IMR-90 (cell line): ENCODE data around the gene ZBTB32. TPM values are rescaled to one million over a fixed set of nuclear protein-coding genes. Genes with fewer than 3 reads are reported as not detected.

Experiments used
- ATAC-seq: fragments of 200-7000 bp; cut with Tn5 transposase; 2 replicates; pipeline ENCODE4 v1.9.1; 2020; ENCODE audit warnings: low read depth, mild to moderate bottlenecking, moderate library complexity
- BruUV-seq: library from RNA; stranded (reverse); fragments of 400-500 nt; replicated peaks from 2 replicates; lab custom pipeline; 2021; lab: Mats Ljungman, UMichigan
- CTCF ChIA-PET: fragments of 300-600 bp; formaldehyde crosslinking; extraction: SDS; loops from one replicate; lab custom pipeline; 2021; ENCODE audit warnings: antibody characterized with exemption; lab: Yijun Ruan, JAX
- POLR2A ChIA-PET: fragments of 300-600 bp; sonication (Branson Sonifier 250); formaldehyde crosslinking; loops from one replicate; lab custom pipeline; 2022; ENCODE audit warnings: antibody characterized with exemption; ENCODE audit not compliant: unreplicated experiment; lab: Charles Lee
- DNase-seq: peaks from one replicate; pipeline ENCODE4 v3.0.0; 2013
- H2AFZ ChIP-seq: replicated peaks from 2 replicates; pipeline ENCODE3; 2013; ENCODE audit warnings: low read length, mild to moderate bottlenecking; ENCODE audit not compliant: poor library complexity
- H2AK5ac ChIP-seq: 2 replicates; pipeline ENCODE4 v1.6.1; 2013; ENCODE audit warnings: low read depth, low read length, inconsistent platforms
- H2AK9ac ChIP-seq: replicated peaks from 2 replicates; pipeline ENCODE3; 2013; ENCODE audit warnings: mild to moderate bottlenecking, low read depth, low read length, moderate library complexity; ENCODE audit not compliant: poor library complexity
- H2BK120ac ChIP-seq: 2 replicates; pipeline ENCODE4 v1.6.1; 2013; ENCODE audit warnings: low read depth, low read length, inconsistent platforms
- H2BK15ac ChIP-seq: 3 replicates; pipeline ENCODE4 v1.6.1; 2013; ENCODE audit warnings: low read depth, low read length, inconsistent platforms
- H2BK20ac ChIP-seq: 2 replicates; pipeline ENCODE4 v1.6.1; 2013; ENCODE audit warnings: low read depth, mild to moderate bottlenecking, inconsistent platforms, low read length, moderate library complexity
- H2BK5ac ChIP-seq: 2 replicates; pipeline ENCODE4 v1.6.1; 2013; ENCODE audit warnings: mild to moderate bottlenecking, low read depth, low read length, inconsistent platforms; ENCODE audit not compliant: poor library complexity, severe bottlenecking
- H3K14ac ChIP-seq: replicated peaks from 2 replicates; pipeline ENCODE4 v1.6.1; 2013; ENCODE audit warnings: low read depth, low read length, inconsistent platforms
- H3K18ac ChIP-seq: 2 replicates; pipeline ENCODE4 v1.6.1; 2013; ENCODE audit warnings: low read depth, low read length, control low read depth
- H3K23ac ChIP-seq: 2 replicates; pipeline ENCODE4 v1.6.1; 2013; ENCODE audit warnings: low read depth, low read length, inconsistent platforms
- H3K27ac ChIP-seq: 2 replicates; pipeline ENCODE4 v1.5.1; 2013; ENCODE audit warnings: mild to moderate bottlenecking, control low read depth, low read length; ENCODE audit not compliant: insufficient read depth
- H3K27me3 ChIP-seq: 2 replicates; pipeline ENCODE4 v1.6.1; 2013; ENCODE audit warnings: low read length; ENCODE audit not compliant: control insufficient read depth, insufficient read depth
- H3K36me3 ChIP-seq: 2 replicates; pipeline ENCODE4 v1.6.1; 2013; ENCODE audit warnings: low read length, mixed read lengths; ENCODE audit not compliant: control insufficient read depth, insufficient read depth
- H3K4ac ChIP-seq: 2 replicates; pipeline ENCODE4 v1.6.1; 2013; ENCODE audit warnings: low read depth, low read length, inconsistent platforms
- H3K4me1 ChIP-seq: 2 replicates; pipeline ENCODE4 v1.6.1; 2013; ENCODE audit warnings: low read length, mixed read lengths; ENCODE audit not compliant: control insufficient read depth, insufficient read depth
- H3K4me2 ChIP-seq: 2 replicates; pipeline ENCODE4 v1.6.1; 2013; ENCODE audit warnings: low read depth, mild to moderate bottlenecking, control low read depth, low read length, moderate library complexity
- H3K4me3 ChIP-seq: 2 replicates; pipeline ENCODE4 v1.5.1; 2013; ENCODE audit warnings: low read depth, mild to moderate bottlenecking, control low read depth, low read length, moderate library complexity; ENCODE audit not compliant: insufficient read depth
- H3K56ac ChIP-seq: 2 replicates; pipeline ENCODE4 v1.6.1; 2013; ENCODE audit warnings: low read length, inconsistent platforms; ENCODE audit not compliant: insufficient read depth; ENCODE audit errors: extremely low read depth
- H3K79me1 ChIP-seq, 2 experiments: 2 replicates each; pipeline ENCODE4 v1.6.1; 2013; ENCODE audit warnings: low read length in 2 of 2, inconsistent platforms in 1 of 2, low read depth in 1 of 2
- H3K9ac ChIP-seq: 2 replicates; pipeline ENCODE4 v1.6.1; 2013; ENCODE audit warnings: low read depth, low read length, control low read depth
- H3K9me1 ChIP-seq: 2 replicates; pipeline ENCODE4 v1.6.1; 2013; ENCODE audit warnings: low read length, inconsistent platforms; ENCODE audit not compliant: insufficient read depth
- H3K9me3 ChIP-seq: 2 replicates; pipeline ENCODE4 v1.6.1; 2013; ENCODE audit warnings: low read length; ENCODE audit not compliant: control insufficient read depth, insufficient read depth
- H4K20me1 ChIP-seq: 2 replicates; pipeline ENCODE4 v1.6.1; 2013; ENCODE audit warnings: low read length, inconsistent platforms; ENCODE audit not compliant: insufficient read depth
- H4K5ac ChIP-seq: 2 replicates; pipeline ENCODE4 v1.6.1; 2013; ENCODE audit warnings: mild to moderate bottlenecking, low read depth, low read length, control low read depth
- H4K8ac ChIP-seq, 2 experiments: 2 replicates each; pipeline ENCODE4 v1.6.1; 2013; ENCODE audit warnings: low read depth in 2 of 2, low read length in 2 of 2, control low read depth in 1 of 2, inconsistent platforms in 1 of 2
- H4K91ac ChIP-seq: 2 replicates; pipeline ENCODE4 v1.6.1; 2013; ENCODE audit warnings: low read depth, low read length, inconsistent platforms; ENCODE audit not compliant: insufficient read depth
- BHLHE40 ChIP-seq: fragments of 150-350 bp; IDR thresholded peaks from 2 replicates; pipeline ENCODE4 v1.6.1; 2016; ENCODE audit warnings: mild to moderate bottlenecking, low read depth, low read length
- CEBPB ChIP-seq: IDR thresholded peaks from 2 replicates; pipeline ENCODE4 v1.6.1; 2012; ENCODE audit warnings: low read depth, low read length, improper control_type of control experiment
- CHD1 ChIP-seq: IDR thresholded peaks from 2 replicates; pipeline ENCODE4 v1.6.1; 2012; ENCODE audit warnings: low read depth, low read length, improper control_type of control experiment
- CTCF ChIP-seq: conservative IDR thresholded peaks from 2 replicates; pipeline ENCODE4 v1.5.1; 2012; ENCODE audit warnings: mild to moderate bottlenecking, low read depth, low read length, improper control_type of control experiment
- ELK1 ChIP-seq: fragments of 150-350 bp; IDR thresholded peaks from 2 replicates; pipeline ENCODE4 v1.6.1; 2016; ENCODE audit warnings: low read depth, mild to moderate bottlenecking, low read length, moderate library complexity, borderline replicate concordance
- FOS ChIP-seq: fragments of 150-350 bp; IDR thresholded peaks from 2 replicates; pipeline ENCODE4 v1.6.1; 2016; ENCODE audit warnings: low read depth, low read length
- MAFK ChIP-seq: IDR thresholded peaks from 2 replicates; pipeline ENCODE4 v1.6.1; 2012; ENCODE audit warnings: low read depth, low read length, improper control_type of control experiment
- MAZ ChIP-seq: IDR thresholded peaks from 2 replicates; pipeline ENCODE4 v1.6.1; 2012; ENCODE audit warnings: low read depth, mild to moderate bottlenecking, low read length, improper control_type of control experiment, moderate library complexity, borderline replicate concordance
- MXI1 ChIP-seq: IDR thresholded peaks from 2 replicates; pipeline ENCODE4 v1.6.1; 2012; ENCODE audit warnings: low read depth, mild to moderate bottlenecking, low read length, moderate library complexity, borderline replicate concordance
- NFE2L2 ChIP-seq: fragments of 150-350 bp; IDR thresholded peaks from 2 replicates; pipeline ENCODE4 v1.6.1; 2016; ENCODE audit warnings: low read depth, mild to moderate bottlenecking, low read length
- POLR2A ChIP-seq: IDR thresholded peaks from 2 replicates; pipeline ENCODE4 v1.6.1; 2012; ENCODE audit warnings: mild to moderate bottlenecking, low read depth, low read length
- RAD21 ChIP-seq: IDR thresholded peaks from 2 replicates; pipeline ENCODE4 v1.6.1; 2012; ENCODE audit warnings: low read length, improper control_type of control experiment
- RCOR1 ChIP-seq: IDR thresholded peaks from 2 replicates; pipeline ENCODE4 v1.6.1; 2012; ENCODE audit warnings: mild to moderate bottlenecking, low read length, improper control_type of control experiment; ENCODE audit not compliant: insufficient replicate concordance
- RFX5 ChIP-seq: IDR thresholded peaks from 2 replicates; pipeline ENCODE4 v1.8.0; 2012; ENCODE audit warnings: low read depth, mild to moderate bottlenecking, low read length, moderate library complexity
- SMC3 ChIP-seq: fragments of 150-350 bp; IDR thresholded peaks from 2 replicates; pipeline ENCODE4 v1.6.1; 2016; ENCODE audit warnings: low read depth, mild to moderate bottlenecking, antibody characterized with exemption, low read length, moderate library complexity
- USF2 ChIP-seq: fragments of 150-350 bp; IDR thresholded peaks from 2 replicates; pipeline ENCODE4 v1.6.1; 2017; ENCODE audit warnings: mild to moderate bottlenecking, antibody characterized with exemption, low read length, low read depth
- WGBS, 2 experiments: methylation state at CpG; one replicate each; pipeline versions ENCODE4 v1.1.5 to v1.1.7; 2013; ENCODE audit warnings: missing lambda C conversion rate in 2 of 2; ENCODE audit not compliant: insufficient read length in 1 of 2; ENCODE audit errors: extremely low coverage in 2 of 2; 5-methylcytosine and 5-hydroxymethylcytosine counted together
- dilution Hi-C: fragments of 300-500 bp; cut with HindIII; formaldehyde crosslinking; loops from one replicate; pipeline ENCODE4 v1.14.3; 2018; ENCODE audit warnings: low sequenced_read_pairs; ENCODE audit not compliant: unreplicated experiment
- in situ Hi-C: fragments of 300-500 bp; cut with MboI; formaldehyde crosslinking; loops from 3 replicates; pipeline ENCODE4 v1.14.3; 2019; ENCODE audit warnings: low sequenced_read_pairs, inconsistent platforms, mixed read lengths
- intact Hi-C: fragments of 100-400 bp; cut with micrococcal nuclease; formaldehyde crosslinking; loops from 2 replicates; pipeline ENCODE4 v1.10.0; 2022
- polyA plus RNA-seq, 3 experiments: library from polyadenylated mRNA; depleted of rRNA; stranded (reverse); fragments of >200 nt; gene quantifications; 2 replicates each; pipeline ENCODE4 v1.2.3, GENCODE V29; 2012; ENCODE audit warnings: low replicate concordance in 1 of 3
- total RNA-seq: library from RNA; depleted of rRNA; stranded (reverse); fragments of >200 nt; gene quantifications from 2 replicates; pipeline ENCODE4 v1.2.3, GENCODE V29; 2012

ZBTB32 gene
- total and polyA plus RNA-seq, 2 of the 4 experiments (the other 2 are of a cell fraction): not detected

GRCh38 chr19:35740108-35740422, 35.7 kb downstream of the ZBTB32 start:
- no TSS peak for BruUV-seq
- no peak overlapping the region for H2BK5ac ChIP-seq
- no peak for DNase-seq
- H3K36me3 ChIP-seq: peaks cover 33% of the 10 kb centered on the region
- no peak overlapping the region for H3K14ac ChIP-seq
- CTCF ChIA-PET: interaction anchor here (1.2 kb wide), 1 partner anchor 10 kb away, joined by 5 read pairs; no protein-coding TSS in a partner anchor
- no peaks in the 10 kb centered on the region for H3K27me3 ChIP-seq
- H3K4me1 ChIP-seq: 0 out of 2 replicates have a peak, but pooled peaks cover 3% of the 10 kb centered on the region
- no peak overlapping the region for H2AK5ac ChIP-seq
- no peak overlapping the region for H3K18ac ChIP-seq
- peak overlapping the region in 1 of 2 experiments; percentile 17; a peak in 1 of 4 replicates for H4K8ac ChIP-seq
- H2BK15ac ChIP-seq: no peak overlapping the region
- intact Hi-C loops (no loop called here), dilution Hi-C loops (no loop called here), in situ Hi-C loops (no loop called here)
- H2AFZ ChIP-seq: peak overlapping the region; percentile 93
- TF ChIP-seq RAD21 (no peak), CEBPB (no peak), USF2 (no peak), POLR2A (no peak), RFX5 (no peak), RCOR1 (no peak), SMC3 (no peak), ELK1 (no peak), FOS (no peak), MAFK (no peak), BHLHE40 (no peak), CHD1 (no peak), NFE2L2 (no peak), CTCF (no peak), MAZ (no peak), MXI1 (no peak)
- H3K79me1 ChIP-seq: peaks cover 0 to 15% of the 10 kb centered on the region in 2 experiments; a peak in 2 of 4 replicates
- peak overlapping the region; percentile 20 for H3K27ac ChIP-seq
- H3K23ac ChIP-seq: no peak overlapping the region
- H3K4me3 ChIP-seq: peak overlapping the region; percentile 52
- ATAC-seq: no peak
- H2AK9ac ChIP-seq: peak overlapping the region; percentile 3
- 0 out of 2 replicates have a peak overlapping the region, but pooled peaks have one; percentile 23 for H3K4ac ChIP-seq
- no peak overlapping the region for H2BK120ac ChIP-seq
- H4K91ac ChIP-seq: no peak overlapping the region
- H3K9me3 ChIP-seq: no peaks in the 10 kb centered on the region
- H2BK20ac ChIP-seq: no peak overlapping the region
- peak overlapping the region; percentile 2; the same call in 1 of the 2 replicates for H3K9ac ChIP-seq
- H3K56ac ChIP-seq: no peak overlapping the region
- POLR2A ChIA-PET: no interaction called here
- WGBS, 2 experiments: 0% methylated on average over 4 of the region's 16 CpGs; no CpG with 5 or more reads in 1 of the 2 experiments
- H3K4me2 ChIP-seq: peak overlapping the region; percentile 41
- no peak overlapping the region for H4K5ac ChIP-seq
- peaks cover 5% of the 10 kb centered on the region; the same call in 1 of the 2 replicates for H3K9me1 ChIP-seq
- H4K20me1 ChIP-seq: no peaks in the 10 kb centered on the region; the same call in 1 of the 2 replicates
